Measurements from ENCODE around the gene RAPGEF3. TPM values are rescaled to one million over a fixed set of nuclear protein-coding genes. Genes with fewer than 3 reads are reported as not detected.
A peak's percentile ranks its signal among the peaks of the same experiment; 100 is the strongest.

The RAPGEF3 gene
- total and polyA plus RNA-seq, 9 donors: 16.9 to 132 (median 83.5) TPM

GRCh38 chr12:47736877-47737676, 21.6 kb downstream of the RAPGEF3 start:
- H3K4me3 ChIP-seq: no peak overlapping the region
- no peaks in the 10 kb centered on the region for H3K9me3 ChIP-seq
- H3K27ac ChIP-seq: peak overlapping the region; percentile 68 to 91
- H3K4me1 ChIP-seq (ENCODE audit: insufficient read depth): peaks cover 37% of the 10 kb centered on the region
- no peaks in the 10 kb centered on the region for H3K36me3 ChIP-seq
- TF ChIP-seq EP300 (IDR thresholded peaks at IDR 0.05) (no peak), POLR2A (IDR thresholded peaks at IDR 0.05) (peak; percentile 34), CTCF (IDR thresholded peaks at IDR 0.05) (peak in 1 of 3 donors; percentile 6)
- no peaks in the 10 kb centered on the region for H3K27me3 ChIP-seq
- DNase-seq: peak; percentile 94 to 98 (median 96)
- intact Hi-C loops (cut with DNase I): loop anchor here in 2 of 4 donors (5.0 to 10.0 kb wide), 2 partner anchors 40 to 98 kb away; no protein-coding TSS in a partner anchor
- 2 to 5% (median 4%) methylated on average over 19 of the region's 19 CpGs for WGBS, 3 donors

- H3K36me3 ChIP-seq: no peaks in the 10 kb centered on the region
- peaks cover 39% of the 10 kb centered on the region for H3K4me1 ChIP-seq (ENCODE audit: insufficient read depth)
- H3K27ac ChIP-seq: peak overlapping the region; percentile 11 to 91
- TF ChIP-seq POLR2A (IDR thresholded peaks at IDR 0.05) (no peak), EP300 (IDR thresholded peaks at IDR 0.05) (no peak), CTCF (IDR thresholded peaks at IDR 0.05) (no peak)
- no peaks in the 10 kb centered on the region for H3K27me3 ChIP-seq
- no peaks in the 10 kb centered on the region for H3K9me3 ChIP-seq
- no peak for DNase-seq
- H3K4me3 ChIP-seq: no peak overlapping the region
- intact Hi-C loops (cut with DNase I): loop anchor here in 2 of 4 donors (5.0 to 10.0 kb wide), 2 partner anchors 41 to 99 kb away; no protein-coding TSS in a partner anchor
- WGBS, 3 donors: 54 to 75% (median 64%) methylated on average over 4 of the region's 4 CpGs
Observed at GRCh38 chr12:47736216-47736615, 22.5 kb downstream of the RAPGEF3 start.

GRCh38 chr12:47735649-47736048, 23.0 kb downstream of the RAPGEF3 start:
- Histone ChIP-seq H3K4me3 (no peak overlapping the region), H3K9me3 (no peaks in the 10 kb centered on the region), H3K27ac (peak overlapping the region; percentile 11 to 91), H3K4me1 (ENCODE audit: insufficient read depth) (peaks cover 39% of the 10 kb centered on the region), H3K36me3 (no peaks in the 10 kb centered on the region), H3K27me3 (no peaks in the 10 kb centered on the region)
- WGBS, 3 donors: 83 to 87% (median 84%) methylated on average over 11 of the region's 11 CpGs
- intact Hi-C loops (cut with DNase I): loop anchor here in 2 of 4 donors (5.0 to 10.0 kb wide), 2 partner anchors 42 to 99 kb away; no protein-coding TSS in a partner anchor
- DNase-seq: no peak
- TF ChIP-seq EP300 (IDR thresholded peaks at IDR 0.05) (no peak), CTCF (IDR thresholded peaks at IDR 0.05) (no peak), POLR2A (IDR thresholded peaks at IDR 0.05) (no peak)

GRCh38 chr12:47734725-47735480, 23.8 kb downstream of the RAPGEF3 start:
- H3K36me3 ChIP-seq: no peaks in the 10 kb centered on the region
- H3K4me1 ChIP-seq (ENCODE audit: insufficient read depth): peaks cover 41% of the 10 kb centered on the region
- H3K9me3 ChIP-seq: no peaks in the 10 kb centered on the region
- no peaks in the 10 kb centered on the region for H3K27me3 ChIP-seq
- WGBS, 3 donors: 44 to 54% (median 53%) methylated on average over 12 of the region's 12 CpGs
- no peak overlapping the region for H3K4me3 ChIP-seq
- intact Hi-C loops (cut with DNase I): loop anchor here in 2 of 4 donors (5.0 to 10.0 kb wide), 2 partner anchors 42 to 100 kb away; no protein-coding TSS in a partner anchor
- no peak for TF ChIP-seq EP300 (IDR thresholded peaks at IDR 0.05)
- no peak for TF ChIP-seq POLR2A (IDR thresholded peaks at IDR 0.05)
- no peak for TF ChIP-seq CTCF (IDR thresholded peaks at IDR 0.05)
- DNase-seq: peak; percentile 60 to 75 (median 70)
- peak overlapping the region; percentile 11 to 91 for H3K27ac ChIP-seq
